Activated CD4-positive, alpha-beta memory T cell treated with anti-CD3 and anti-CD28 coated beads, Interleukin-2, amount 10 ng/mL, durations not matched to agents 7 days and 5 days (primary cell): ENCODE results near the gene ESYT2. TPM values are rescaled to one million over a fixed set of nuclear protein-coding genes. Genes with fewer than 3 reads are reported as not detected.
A peak's percentile ranks its signal among the peaks of the same experiment; 100 is the strongest.
"Not testable (repeated sequence)": the region's sequence is repeated elsewhere in the genome, so short reads cannot be mapped to it uniquely, and the experiment has no call there.

Experiments
- CTCF ChIA-PET: fragments of 350-600 bp; sonication (Branson Sonifier 250); formaldehyde crosslinking; loops from one replicate; lab custom pipeline; 2021; ENCODE audit warnings: antibody characterized with exemption, inconsistent platforms; lab: Charles Lee
- POLR2A ChIA-PET: fragments of 350-600 bp; sonication (Branson Sonifier 250); formaldehyde crosslinking; loops from one replicate; lab custom pipeline; 2021; ENCODE audit warnings: antibody characterized with exemption; lab: Charles Lee
- DNase-seq: peaks from one replicate; pipeline ENCODE4 v3.0.0-alpha.2; 2020
- H3K27ac Mint-ChIP-seq: one replicate; pipeline ENCODE4 v1.8.0; 2021; ENCODE audit warnings: mild to moderate bottlenecking, mixed read lengths
- H3K27me3 Mint-ChIP-seq: one replicate; pipeline ENCODE4 v1.8.0; 2021; ENCODE audit warnings: mixed read lengths
- H3K36me3 Mint-ChIP-seq: one replicate; pipeline ENCODE4 v1.8.0; 2021; ENCODE audit warnings: low read depth, mixed read lengths
- H3K4me1 Mint-ChIP-seq: one replicate; pipeline ENCODE4 v1.8.0; 2021; ENCODE audit warnings: mixed read lengths
- H3K4me3 Mint-ChIP-seq: one replicate; pipeline ENCODE4 v1.8.0; 2021; ENCODE audit warnings: mild to moderate bottlenecking, mixed read lengths
- H3K9me3 Mint-ChIP-seq: one replicate; pipeline ENCODE4 v1.8.0; 2021; ENCODE audit warnings: mixed read lengths
- total RNA-seq, 2 experiments: library from RNA; stranded (reverse); gene quantifications; one replicate each; pipeline ENCODE4 v1.2.3, GENCODE V29; 2021

ESYT2 gene
- total RNA-seq, 2 experiments from 2014 or later: 128 to 133 TPM

DNA sequence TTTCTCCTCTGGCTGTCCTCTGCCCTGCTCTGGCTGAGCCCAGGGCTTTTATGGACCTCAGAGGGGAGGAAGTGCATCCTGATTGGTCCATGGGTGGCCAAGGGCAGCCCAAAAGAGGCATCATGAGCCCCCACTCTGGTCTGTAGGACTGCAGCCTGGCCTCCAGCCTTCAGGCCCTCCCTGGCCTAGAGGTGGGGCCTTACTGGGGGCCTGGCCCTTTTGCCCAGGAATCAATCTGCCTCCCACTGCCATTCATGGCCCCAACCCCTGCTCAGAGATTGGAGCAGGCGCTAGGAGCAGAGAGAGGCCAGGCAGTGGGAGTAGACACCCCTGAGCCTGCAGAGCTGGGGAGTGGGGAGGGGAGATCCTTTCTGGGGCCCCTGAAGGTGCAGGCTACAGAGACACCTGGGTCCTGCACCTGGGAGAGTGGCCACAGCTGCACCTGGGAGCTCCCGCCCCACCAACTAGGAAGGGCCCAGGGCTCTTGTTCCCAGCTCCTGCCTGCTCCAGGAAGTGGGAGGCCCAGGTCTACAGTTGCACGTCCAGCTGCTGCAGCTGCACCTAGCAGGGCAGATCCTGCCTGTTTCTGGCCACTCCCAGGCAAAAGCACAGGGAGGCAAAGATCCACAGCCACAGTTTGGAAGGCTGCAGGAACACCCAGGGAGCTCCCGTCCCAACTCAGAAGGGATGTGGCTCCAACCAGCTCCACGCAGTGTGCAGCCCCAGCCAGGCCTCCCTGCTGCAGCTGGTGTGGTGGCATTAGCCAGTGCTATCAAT lies 20.6 kb upstream of the ESYT2 start:
- Mint-ChIP-seq H3K27me3 (no peaks in the 10 kb centered on the region), H3K4me3 (no peak overlapping the region), H3K9me3 (peaks cover 3% of the 10 kb centered on the region), H3K4me1 (peaks cover 23% of the 10 kb centered on the region), H3K27ac (no peak overlapping the region), H3K36me3 (peaks cover 5% of the 10 kb centered on the region)
- DNase-seq: no peak
- ChIA-PET CTCF (interaction anchor here (1.1 kb wide), 1 partner anchor 127 kb away, joined by 4 read pairs; no protein-coding TSS in a partner anchor), POLR2A (interaction anchor here (1.1 to 1.2 kb wide), 2 partner anchors 21 to 31 kb away, joined by 3 to 4 read pairs; partner anchors contain the start of gene ESYT2)

DNA sequence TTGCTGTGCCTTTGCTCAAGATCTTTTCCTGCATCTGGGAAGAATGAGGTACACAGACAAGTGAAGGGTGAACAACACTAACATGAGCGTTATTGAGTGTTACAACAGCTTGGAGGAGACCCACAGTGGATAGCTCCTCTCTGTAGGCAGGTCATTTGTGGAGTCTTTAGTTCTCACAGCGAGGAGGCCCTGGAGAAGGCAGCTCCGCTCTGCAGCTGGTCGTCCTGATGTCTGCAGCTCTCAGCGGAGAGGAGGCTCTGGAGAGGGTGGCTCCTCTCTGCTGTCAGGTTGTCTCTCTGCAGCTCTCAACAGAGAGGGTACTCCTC lies 20.1 kb upstream of the ESYT2 start:
- peaks cover 5% of the 10 kb centered on the region for H3K36me3 Mint-ChIP-seq
- no peak for DNase-seq
- H3K27ac Mint-ChIP-seq: no peak overlapping the region
- CTCF ChIA-PET: interaction anchor here (1.1 kb wide), 1 partner anchor 127 kb away, joined by 4 read pairs; no protein-coding TSS in a partner anchor
- POLR2A ChIA-PET: interaction anchor here (1.1 kb wide), 1 partner anchor 20 kb away, joined by 3 read pairs; the partner anchor contains the start of gene ESYT2
- peaks cover 18% of the 10 kb centered on the region for H3K4me1 Mint-ChIP-seq
- H3K27me3 Mint-ChIP-seq: no peaks in the 10 kb centered on the region
- H3K4me3 Mint-ChIP-seq: no peak overlapping the region
- peaks cover 3% of the 10 kb centered on the region for H3K9me3 Mint-ChIP-seq

GRCh38 chr7:158847451-158847866 lies 18.1 kb upstream of the ESYT2 start:
- peak overlapping the region; percentile 88 for H3K27ac Mint-ChIP-seq
- peak; percentile 17 for DNase-seq
- H3K4me1 Mint-ChIP-seq: peaks cover 26% of the 10 kb centered on the region
- peaks cover 3% of the 10 kb centered on the region for H3K27me3 Mint-ChIP-seq
- ChIA-PET CTCF (interaction anchor here (1.4 to 1.8 kb wide), 3 partner anchors 11 to 130 kb away, joined by 3 to 6 read pairs (median 6); no protein-coding TSS in a partner anchor), POLR2A (interaction anchor here (0.5 to 2.6 kb wide), 11 partner anchors 9 to 149 kb away, joined by 3 to 24 read pairs (median 5); partner anchors contain the start of genes DYNC2I1 and ESYT2)
- H3K36me3 Mint-ChIP-seq: peaks cover 5% of the 10 kb centered on the region
- peak overlapping the region; percentile 73 for H3K4me3 Mint-ChIP-seq
- H3K9me3 Mint-ChIP-seq: peaks cover 3% of the 10 kb centered on the region

DNA sequence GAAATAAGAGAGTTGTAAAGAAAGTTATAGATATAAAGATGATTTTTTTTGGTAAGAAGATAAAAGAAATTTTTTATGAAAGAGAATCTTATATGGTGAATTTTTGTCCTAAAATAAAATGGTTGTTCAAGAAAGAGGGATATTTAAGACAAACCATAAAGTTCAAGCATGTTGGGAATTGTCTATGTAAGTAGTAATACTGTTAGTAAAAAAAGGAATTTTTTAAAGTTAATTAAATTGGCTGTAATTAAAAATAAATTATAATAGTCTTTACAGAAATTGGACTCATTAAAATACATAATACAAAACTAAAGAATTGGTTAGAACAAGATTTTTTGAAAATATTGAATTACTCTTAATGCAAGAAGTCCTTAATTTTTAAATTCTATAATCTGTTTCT lies 17.0 kb upstream of the ESYT2 start:
- Mint-ChIP-seq H3K4me1 (peaks cover 33% of the 10 kb centered on the region), H3K27me3 (peaks cover 3% of the 10 kb centered on the region), H3K36me3 (peaks cover 5% of the 10 kb centered on the region), H3K4me3 (no peak overlapping the region), H3K9me3 (peaks cover 3% of the 10 kb centered on the region), H3K27ac (no peak overlapping the region)
- no peak for DNase-seq
- CTCF ChIA-PET: interaction anchor here (1.0 to 1.8 kb wide), 3 partner anchors 17 to 142 kb away, joined by 3 to 6 read pairs (median 6); partner anchors contain the start of gene NCAPG2
- POLR2A ChIA-PET: interaction anchor here (0.8 to 2.6 kb wide), 8 partner anchors 10 to 141 kb away, joined by 3 to 24 read pairs (median 8); partner anchors contain the start of genes DYNC2I1 and ESYT2

- H3K4me3 Mint-ChIP-seq: no peak overlapping the region
- no peaks in the 10 kb centered on the region for H3K36me3 Mint-ChIP-seq
- H3K27ac Mint-ChIP-seq: no peak overlapping the region
- H3K4me1 Mint-ChIP-seq: peaks cover 29% of the 10 kb centered on the region
- DNase-seq: no peak
- peaks cover 3% of the 10 kb centered on the region for H3K27me3 Mint-ChIP-seq
- ChIA-PET POLR2A (no interaction called here), CTCF (interaction anchor here (2.0 kb wide), 1 partner anchor 19 kb away, joined by 4 read pairs; no protein-coding TSS in a partner anchor)
- no peaks in the 10 kb centered on the region for H3K9me3 Mint-ChIP-seq
These were observed 14.5 kb upstream of the ESYT2 start for GRCh38 chr7:158843771-158844170.

- Mint-ChIP-seq H3K9me3 (no peaks in the 10 kb centered on the region), H3K4me1 (peaks cover 21% of the 10 kb centered on the region), H3K4me3 (no peak overlapping the region), H3K36me3 (no peaks in the 10 kb centered on the region), H3K27me3 (peaks cover 3% of the 10 kb centered on the region), H3K27ac (no peak overlapping the region)
- POLR2A ChIA-PET: interaction anchor here (0.7 to 1.4 kb wide), 7 partner anchors 9 to 138 kb away, joined by 3 to 12 read pairs (median 3); partner anchors contain the start of genes DYNC2I1 and ESYT2
- no peak for DNase-seq
- CTCF ChIA-PET: interaction anchor here (1.1 to 2.0 kb wide), 2 partner anchors 14 to 21 kb away, joined by 3 to 4 read pairs; partner anchors contain the start of gene DYNC2I1
These were observed 13.2 kb upstream of the ESYT2 start for GRCh38 chr7:158842486-158842885.

DNA sequence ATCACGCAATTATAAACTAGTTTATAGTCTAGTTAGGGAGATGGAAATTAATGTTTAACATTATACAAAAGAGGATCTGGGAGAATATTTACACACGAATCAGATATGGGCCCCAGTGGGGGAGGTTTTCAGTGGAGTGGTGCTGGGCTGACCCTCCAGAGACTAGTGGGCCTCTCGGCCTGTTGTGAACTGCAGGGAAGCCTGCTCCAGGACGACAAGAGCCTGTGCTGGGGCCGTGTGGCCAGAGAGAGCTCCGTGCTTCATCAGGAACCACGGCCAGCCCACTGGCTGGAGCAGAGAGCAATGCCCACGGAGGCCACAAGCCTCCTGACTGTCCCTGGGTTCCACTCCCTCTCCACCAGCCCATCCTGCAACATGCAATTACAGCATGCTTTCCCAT lies 11.3 kb upstream of the ESYT2 start:
- Mint-ChIP-seq H3K27ac (no peak overlapping the region), H3K9me3 (no peaks in the 10 kb centered on the region), H3K27me3 (peaks cover 3% of the 10 kb centered on the region), H3K4me1 (peaks cover 14% of the 10 kb centered on the region), H3K4me3 (no peak overlapping the region), H3K36me3 (no peaks in the 10 kb centered on the region)
- POLR2A ChIA-PET: interaction anchor here (1.3 kb wide), 1 partner anchor 10 kb away, joined by 4 read pairs; no protein-coding TSS in a partner anchor
- DNase-seq: no peak
- CTCF ChIA-PET: no interaction called here

DNA sequence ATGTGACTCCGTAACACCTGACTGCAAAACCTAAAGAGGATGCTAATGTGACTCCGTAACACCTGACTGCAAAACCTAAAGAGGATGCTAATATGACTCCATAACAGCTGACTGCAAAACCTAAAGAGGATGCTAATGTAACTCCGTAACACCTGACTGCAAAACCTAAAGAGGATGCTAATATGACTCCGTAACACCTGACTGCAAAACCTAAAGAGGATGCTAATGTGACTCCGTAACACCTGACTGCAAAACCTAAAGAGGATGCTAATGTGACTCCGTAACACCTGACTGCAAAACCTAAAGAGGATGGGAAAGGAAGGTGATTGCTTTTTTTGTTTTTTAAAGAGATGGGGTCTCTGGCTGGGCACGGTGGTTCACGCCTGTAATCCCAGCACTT lies 9.9 kb upstream of the ESYT2 start:
- DNase-seq, CTCF ChIA-PET, H3K4me3 Mint-ChIP-seq, H3K27me3 Mint-ChIP-seq, H3K9me3 Mint-ChIP-seq, H3K27ac Mint-ChIP-seq, H3K36me3 Mint-ChIP-seq, POLR2A ChIA-PET: not testable (repeated sequence)
- H3K4me1 Mint-ChIP-seq: peaks cover 14% of the 10 kb centered on the region

DNA sequence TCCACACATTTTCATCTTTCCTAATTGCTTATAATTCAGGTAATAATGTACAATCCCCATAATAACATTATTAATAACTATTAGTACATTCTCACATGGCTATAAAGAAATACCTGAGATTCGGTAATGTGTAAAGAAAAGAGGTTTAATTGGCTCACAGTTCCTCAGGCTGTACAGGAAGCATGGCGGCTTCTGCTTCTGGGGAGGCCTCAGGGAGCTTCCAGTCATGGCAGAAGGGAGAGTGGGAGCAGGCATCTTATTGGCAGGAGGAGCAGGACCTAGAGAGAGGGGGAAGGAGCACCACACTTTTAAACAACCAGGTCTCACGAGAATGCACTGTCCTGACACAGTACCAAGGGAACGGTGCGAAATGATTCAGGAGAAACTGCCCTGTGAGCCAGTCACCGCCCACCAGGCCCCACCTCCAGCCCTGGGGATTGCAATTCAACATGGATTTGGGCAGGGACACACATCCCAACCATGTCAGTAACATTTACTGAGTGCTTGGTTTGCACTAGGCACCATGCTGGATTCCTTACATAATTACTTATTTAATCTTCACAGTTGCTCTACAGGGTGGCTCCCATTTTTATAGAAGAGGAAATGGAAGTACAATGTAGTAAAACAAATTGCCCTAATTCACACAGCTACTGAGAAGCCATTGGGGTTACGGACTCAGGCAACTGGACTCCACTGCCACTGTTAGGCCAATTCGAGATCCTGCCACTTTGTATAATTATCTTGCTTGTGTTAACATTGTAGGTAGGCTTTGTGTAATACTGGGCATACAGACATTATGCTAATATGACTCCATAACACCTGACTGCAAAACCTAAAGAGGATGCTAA lies 8.7 kb upstream of the ESYT2 start:
- Mint-ChIP-seq H3K27ac (no peak overlapping the region), H3K9me3 (no peaks in the 10 kb centered on the region), H3K36me3 (no peaks in the 10 kb centered on the region), H3K27me3 (no peaks in the 10 kb centered on the region), H3K4me3 (no peak overlapping the region), H3K4me1 (peaks cover 12% of the 10 kb centered on the region)
- CTCF ChIA-PET: no interaction called here
- DNase-seq: no peak
- POLR2A ChIA-PET: no interaction called here

DNA sequence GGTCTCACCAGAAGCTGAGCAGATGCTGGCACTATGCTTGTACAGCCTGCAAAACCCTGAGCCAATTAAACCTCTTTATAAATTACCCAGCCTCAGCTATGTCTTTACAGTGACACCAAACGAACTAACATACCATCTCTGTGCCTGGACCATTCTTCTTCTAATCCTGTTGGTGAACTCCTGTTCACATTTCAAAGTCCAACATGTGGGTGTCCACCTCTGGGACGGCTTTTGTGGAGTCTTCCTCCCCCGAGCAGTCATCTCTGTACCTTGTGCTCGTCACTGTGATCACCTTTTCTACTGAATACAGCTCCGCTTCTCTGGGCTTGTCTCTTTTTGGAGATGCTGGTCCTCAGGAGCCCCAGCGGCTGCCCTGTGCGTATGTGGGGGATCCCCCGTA lies 7.4 kb upstream of the ESYT2 start:
- Mint-ChIP-seq H3K27ac (no peak overlapping the region), H3K4me3 (no peak overlapping the region), H3K9me3 (no peaks in the 10 kb centered on the region), H3K4me1 (peaks cover 4% of the 10 kb centered on the region), H3K27me3 (peaks cover 8% of the 10 kb centered on the region), H3K36me3 (no peaks in the 10 kb centered on the region)
- POLR2A ChIA-PET: interaction anchor here (1.2 to 1.9 kb wide), 2 partner anchors 10 to 132 kb away, joined by 4 read pairs; partner anchors contain the start of gene NCAPG2
- CTCF ChIA-PET: interaction anchor here (1.1 to 1.3 kb wide), 2 partner anchors 24 to 137 kb away, joined by 3 read pairs; no protein-coding TSS in a partner anchor
- no peak for DNase-seq

DNA sequence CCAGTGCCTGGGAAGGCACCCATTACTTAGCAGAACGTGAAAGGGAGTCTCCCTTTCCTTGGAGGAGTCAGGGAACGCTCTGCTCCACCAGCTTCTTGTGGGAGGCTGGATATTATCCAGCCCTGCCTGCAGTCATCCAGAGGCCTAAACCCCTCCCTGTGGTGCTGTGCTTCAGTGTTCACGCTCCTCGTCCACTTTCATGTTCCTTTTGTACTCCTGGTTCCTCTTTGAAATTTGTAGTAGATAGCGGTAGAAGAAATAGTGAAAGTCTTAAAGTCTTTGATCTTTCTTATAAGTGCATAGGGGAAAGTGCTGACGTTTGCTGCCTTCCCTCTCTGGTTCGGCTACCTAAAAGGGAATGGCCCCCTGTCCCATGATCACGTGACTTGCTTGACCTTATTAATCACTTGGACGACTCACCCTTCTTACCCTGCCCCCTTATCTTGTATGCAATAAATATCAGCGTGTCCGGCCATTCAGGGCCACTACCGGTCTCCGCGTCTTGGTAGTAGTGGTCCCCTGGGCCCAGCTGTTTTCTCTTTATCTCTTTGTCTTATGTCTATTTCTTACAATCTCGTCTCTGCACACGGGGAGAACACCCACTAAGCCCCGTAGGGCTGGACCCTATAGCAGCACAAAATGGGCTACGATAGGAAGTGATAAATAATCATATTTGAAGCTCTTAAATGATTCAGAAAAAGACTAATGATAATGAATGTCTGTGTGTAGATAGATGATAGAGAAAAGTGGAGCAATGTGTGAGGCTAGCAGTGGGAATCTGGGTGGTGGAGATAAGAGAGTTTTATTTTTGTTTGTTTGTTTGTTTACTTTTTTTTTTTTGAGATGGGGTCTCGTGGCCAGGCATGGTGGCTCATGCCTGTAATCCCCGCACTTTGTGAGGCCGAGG lies 5.8 kb upstream of the ESYT2 start:
- no peak overlapping the region for H3K4me3 Mint-ChIP-seq

More for the DNA sequence above, 5.8 kb upstream of the ESYT2 start:
- H3K4me1 Mint-ChIP-seq: peaks cover 15% of the 10 kb centered on the region
- H3K27me3 Mint-ChIP-seq: peaks cover 11% of the 10 kb centered on the region
- H3K36me3 Mint-ChIP-seq: no peaks in the 10 kb centered on the region
- H3K27ac Mint-ChIP-seq: no peak overlapping the region
- DNase-seq: no peak
- ChIA-PET CTCF (no interaction called here), POLR2A (no interaction called here)
- H3K9me3 Mint-ChIP-seq: no peaks in the 10 kb centered on the region
